Upper lobe of right lung (tissue), 1 donor: Measurements from ENCODE around the gene UGDH. TPM values are rescaled to one million over a fixed set of nuclear protein-coding genes. Genes with fewer than 3 reads are reported as not detected.
"Not testable (repeated sequence)": the region's sequence is repeated elsewhere in the genome, so short reads cannot be mapped to it uniquely, and the experiment has no call there.

Experiments used
- ATAC-seq: fragments of 200-7000 bp; cut with Tn5 transposase; one replicate; pipeline ENCODE4 v1.9.1; 2020; ENCODE audit warnings: mild to moderate bottlenecking, moderate library complexity
- DNase-seq: peaks from one replicate; pipeline ENCODE4 v3.0.0-alpha.2; 2020
- H3K27ac ChIP-seq: fragments of 200-600 bp; one replicate; pipeline ENCODE4 v1.8.0; 2022
- H3K27me3 ChIP-seq: fragments of 200-600 bp; one replicate; pipeline ENCODE4 v1.8.0; 2022; ENCODE audit warnings: mild to moderate bottlenecking
- H3K36me3 ChIP-seq: fragments of 200-600 bp; one replicate; pipeline ENCODE4 v1.8.0; 2022
- H3K4me1 ChIP-seq: fragments of 200-600 bp; one replicate; pipeline ENCODE4 v1.8.0; 2022
- H3K4me3 ChIP-seq: fragments of 200-600 bp; one replicate; pipeline ENCODE4 v1.8.0; 2022; ENCODE audit warnings: mild to moderate bottlenecking
- H3K9me3 ChIP-seq: fragments of 200-600 bp; one replicate; pipeline ENCODE4 v1.8.0; 2022
- CTCF ChIP-seq: fragments of 200-600 bp; IDR thresholded peaks from one replicate; pipeline ENCODE4 v1.8.0; 2022; ENCODE audit warnings: antibody characterized with exemption
- intact Hi-C: fragments of 100-400 bp; cut with DNase I; formaldehyde crosslinking; loops from one replicate; pipeline ENCODE4 v1.11.0; 2022
- total RNA-seq: library from RNA; stranded (reverse); fragmentation: NEBNext Ultra II Directional; extraction: Animal tissue kit (Norgen Biotek cat#: 25700); gene quantifications from one replicate; pipeline ENCODE4 v1.2.1, GENCODE V29; 2021
- donor health status: DM: no; HTN: yes; CAD: no; lungs with severe emphysema.

The UGDH gene
- total RNA-seq, 1 donor from 2014 or later, result 55.2 TPM

DNA sequence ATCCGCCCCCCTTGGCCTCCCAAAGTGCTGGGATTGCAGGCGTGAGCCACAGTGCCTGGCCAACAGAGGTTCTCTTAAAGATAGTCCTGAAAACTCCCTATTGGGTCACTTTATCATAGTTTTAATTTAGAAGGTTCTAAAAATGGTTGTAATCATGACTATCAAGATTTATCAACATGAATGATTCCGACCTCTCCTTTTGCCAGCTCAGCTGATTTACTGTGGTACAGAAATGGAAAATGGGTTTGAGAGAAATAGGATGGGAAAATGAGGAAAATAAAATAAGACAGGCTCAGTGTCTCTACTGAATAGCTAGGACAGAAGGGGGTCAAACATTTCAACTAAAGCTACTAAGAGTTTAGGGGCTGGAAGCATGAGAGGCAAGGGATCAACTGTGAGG lies 28.2 kb upstream of the UGDH start:
- H3K27me3 ChIP-seq, result no peaks in the 10 kb centered on the region
- intact Hi-C loops, result no loop called here
- no peak overlapping the region for H3K4me3 ChIP-seq
- H3K4me1 ChIP-seq, result no peaks in the 10 kb centered on the region
- TF ChIP-seq CTCF, result no peak
- H3K27ac ChIP-seq, result no peak overlapping the region
- DNase-seq, result no peak
- peaks cover 52% of the 10 kb centered on the region for H3K36me3 ChIP-seq
- no peak for ATAC-seq
- H3K9me3 ChIP-seq, result no peaks in the 10 kb centered on the region

DNA sequence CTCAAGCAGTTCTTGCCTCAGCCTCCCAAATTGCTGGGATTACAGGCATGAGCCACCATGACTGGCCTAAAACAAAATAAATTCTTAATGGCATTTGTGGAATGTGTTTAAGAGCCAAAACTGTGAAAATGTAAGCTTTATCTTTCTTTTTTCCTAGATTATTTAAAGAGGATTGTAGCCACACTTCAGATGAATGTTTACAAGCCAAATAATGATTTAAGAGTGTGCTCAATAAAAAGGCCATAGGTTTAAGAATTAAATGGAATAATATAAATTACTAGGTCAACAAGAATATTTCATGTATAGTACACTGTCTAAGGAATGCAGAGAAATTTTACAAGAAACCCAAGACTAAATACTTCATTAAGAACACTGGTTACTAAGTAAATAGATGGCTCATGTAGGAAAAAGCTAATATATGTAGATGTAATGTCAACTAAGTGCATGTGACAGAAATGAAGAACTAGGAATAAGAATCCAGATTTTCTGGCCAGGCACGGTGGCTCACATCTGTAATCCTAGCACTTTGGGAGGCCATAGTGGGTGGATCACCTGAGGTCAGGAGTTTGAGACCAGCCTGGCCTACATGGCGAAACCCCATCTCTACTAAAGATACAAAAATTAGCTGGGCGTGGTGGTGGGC lies 21.3 kb upstream of the UGDH start:
- Histone ChIP-seq H3K27me3 (no peaks in the 10 kb centered on the region), H3K4me3 (no peak overlapping the region), H3K27ac (no peak overlapping the region), H3K36me3 (peaks cover 31% of the 10 kb centered on the region), H3K9me3 (no peaks in the 10 kb centered on the region), H3K4me1 (no peaks in the 10 kb centered on the region)
- intact Hi-C loops, result no loop called here
- DNase-seq (no peak), ATAC-seq (no peak)
- no peak for TF ChIP-seq CTCF

- intact Hi-C loops, result no loop called here
- no peaks in the 10 kb centered on the region for H3K4me1 ChIP-seq
- no peak for TF ChIP-seq CTCF
- H3K27ac ChIP-seq, result no peak overlapping the region
- no peak for ATAC-seq
- DNase-seq, result no peak
- peaks cover 8% of the 10 kb centered on the region for H3K36me3 ChIP-seq
- no peak overlapping the region for H3K4me3 ChIP-seq
- no peaks in the 10 kb centered on the region for H3K27me3 ChIP-seq
- no peaks in the 10 kb centered on the region for H3K9me3 ChIP-seq
Measured at GRCh38 chr4:39544580-39545315, 17.5 kb upstream of the UGDH start.

GRCh38 chr4:39544080-39544479 lies 16.8 kb upstream of the UGDH start:
- intact Hi-C loops, H3K4me1 ChIP-seq, DNase-seq, H3K27ac ChIP-seq, H3K4me3 ChIP-seq, H3K36me3 ChIP-seq, ATAC-seq, H3K27me3 ChIP-seq, H3K9me3 ChIP-seq: not testable (repeated sequence)

- Histone ChIP-seq H3K4me1 (no peaks in the 10 kb centered on the region), H3K9me3 (no peaks in the 10 kb centered on the region), H3K36me3 (peaks cover 8% of the 10 kb centered on the region), H3K27me3 (no peaks in the 10 kb centered on the region), H3K4me3 (no peak overlapping the region), H3K27ac (no peak overlapping the region)
- no peak for TF ChIP-seq CTCF
- ATAC-seq (no peak), DNase-seq (no peak)
- intact Hi-C loops, result no loop called here
Measured at GRCh38 chr4:39543034-39543433, 15.8 kb upstream of the UGDH start.

GRCh38 chr4:39542611-39543012 lies 15.4 kb upstream of the UGDH start:
- H3K4me3 ChIP-seq, result no peak overlapping the region
- intact Hi-C loops, result no loop called here

More at GRCh38 chr4:39542611-39543012, 15.4 kb upstream of the UGDH start:
- H3K27ac ChIP-seq, result no peak overlapping the region
- H3K27me3 ChIP-seq, result no peaks in the 10 kb centered on the region
- TF ChIP-seq CTCF, result no peak
- H3K9me3 ChIP-seq, result no peaks in the 10 kb centered on the region
- H3K36me3 ChIP-seq, result peaks cover 8% of the 10 kb centered on the region
- no peak for ATAC-seq
- DNase-seq, result no peak
- no peaks in the 10 kb centered on the region for H3K4me1 ChIP-seq
